ENCODE data around the gene SLC9A5.

SLC9A5 gene

DNA sequence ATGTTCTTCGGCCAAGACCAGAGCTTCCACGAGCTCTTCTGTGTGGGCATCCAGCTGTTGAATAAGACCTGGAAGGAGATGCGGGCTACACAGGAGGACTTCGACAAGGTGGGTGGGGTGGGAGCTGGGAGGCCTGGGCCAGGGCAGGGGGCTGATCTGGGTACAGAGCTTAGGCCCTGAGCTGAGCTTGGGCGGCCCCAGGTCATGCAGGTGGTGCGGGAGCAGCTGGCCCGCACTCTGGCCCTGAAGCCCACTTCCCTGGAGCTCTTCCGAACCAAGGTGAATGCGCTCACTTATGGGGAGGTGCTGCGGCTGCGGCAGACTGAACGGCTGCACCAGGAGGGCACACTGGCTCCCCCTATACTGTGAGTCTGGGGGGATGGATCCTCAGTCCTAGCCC, 46.4 kb upstream of the SLC9A5 start:
- H3K4me3 ChIP-seq (ENCODE audit: low read depth, low read length), result no peak overlapping the region
- TF ChIP-seq, protein P1, sequence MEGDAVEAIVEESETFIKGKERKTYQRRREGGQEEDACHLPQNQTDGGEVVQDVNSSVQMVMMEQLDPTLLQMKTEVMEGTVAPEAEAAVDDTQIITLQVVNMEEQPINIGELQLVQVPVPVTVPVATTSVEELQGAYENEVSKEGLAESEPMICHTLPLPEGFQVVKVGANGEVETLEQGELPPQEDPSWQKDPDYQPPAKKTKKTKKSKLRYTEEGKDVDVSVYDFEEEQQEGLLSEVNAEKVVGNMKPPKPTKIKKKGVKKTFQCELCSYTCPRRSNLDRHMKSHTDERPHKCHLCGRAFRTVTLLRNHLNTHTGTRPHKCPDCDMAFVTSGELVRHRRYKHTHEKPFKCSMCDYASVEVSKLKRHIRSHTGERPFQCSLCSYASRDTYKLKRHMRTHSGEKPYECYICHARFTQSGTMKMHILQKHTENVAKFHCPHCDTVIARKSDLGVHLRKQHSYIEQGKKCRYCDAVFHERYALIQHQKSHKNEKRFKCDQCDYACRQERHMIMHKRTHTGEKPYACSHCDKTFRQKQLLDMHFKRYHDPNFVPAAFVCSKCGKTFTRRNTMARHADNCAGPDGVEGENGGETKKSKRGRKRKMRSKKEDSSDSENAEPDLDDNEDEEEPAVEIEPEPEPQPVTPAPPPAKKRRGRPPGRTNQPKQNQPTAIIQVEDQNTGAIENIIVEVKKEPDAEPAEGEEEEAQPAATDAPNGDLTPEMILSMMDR (IDR thresholded peaks at IDR 0.05; ENCODE audit: low read depth, low read length), result no peak

DNA sequence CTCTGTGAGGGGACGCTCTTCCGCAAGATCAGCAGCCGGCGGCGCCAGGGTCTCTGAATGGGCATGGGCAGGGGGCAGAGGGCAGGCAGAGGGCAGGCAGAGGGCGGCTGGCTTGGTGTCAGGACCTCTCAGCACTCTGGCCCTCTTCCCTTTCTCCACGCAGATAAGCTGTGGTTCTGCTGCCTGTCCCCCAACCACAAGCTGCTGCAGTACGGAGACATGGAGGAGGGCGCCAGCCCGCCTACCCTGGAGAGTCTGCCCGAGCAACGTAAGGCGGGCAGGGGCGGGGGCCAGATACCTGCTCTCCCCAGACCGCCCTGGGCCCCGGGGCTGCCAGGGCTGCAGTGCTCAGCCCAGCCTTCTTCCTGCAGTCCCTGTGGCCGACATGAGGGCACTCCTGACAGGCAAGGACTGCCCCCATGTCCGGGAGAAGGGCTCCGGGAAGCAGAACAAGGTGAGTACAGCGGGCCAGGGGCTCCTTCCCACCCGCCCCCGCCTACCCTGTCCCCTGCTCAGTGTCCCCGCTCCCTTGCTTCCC, 45.8 kb upstream of the SLC9A5 start:
- no peak overlapping the region for H3K4me3 ChIP-seq (ENCODE audit: low read depth, low read length)
- TF ChIP-seq, protein P1 (IDR thresholded peaks at IDR 0.05; ENCODE audit: low read depth, low read length), result no peak

DNA sequence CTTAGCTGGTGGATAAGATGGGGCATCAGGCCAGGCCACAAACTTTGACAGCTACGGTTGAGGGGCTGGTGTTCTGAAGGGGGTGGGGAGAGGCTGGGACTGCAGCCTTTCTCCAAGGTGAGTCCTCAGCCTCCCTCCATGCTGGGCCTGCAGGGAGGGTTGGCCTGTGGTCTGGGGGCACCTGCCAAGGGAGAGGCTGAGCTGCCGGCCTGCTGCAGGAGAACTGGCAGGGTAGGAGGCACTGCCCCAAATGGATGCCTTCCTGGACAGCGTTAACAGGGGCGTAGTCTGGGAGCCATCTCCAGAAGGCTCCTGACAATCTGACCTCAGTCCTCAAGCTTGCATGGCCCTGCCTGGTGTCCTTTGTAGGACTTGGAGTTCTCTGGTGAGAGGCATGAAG, 44.7 kb upstream of the SLC9A5 start:
- no peak overlapping the region for H3K4me3 ChIP-seq (ENCODE audit: low read depth, low read length)
- TF ChIP-seq, protein P1 (IDR thresholded peaks at IDR 0.05; ENCODE audit: low read depth, low read length), result no peak

DNA sequence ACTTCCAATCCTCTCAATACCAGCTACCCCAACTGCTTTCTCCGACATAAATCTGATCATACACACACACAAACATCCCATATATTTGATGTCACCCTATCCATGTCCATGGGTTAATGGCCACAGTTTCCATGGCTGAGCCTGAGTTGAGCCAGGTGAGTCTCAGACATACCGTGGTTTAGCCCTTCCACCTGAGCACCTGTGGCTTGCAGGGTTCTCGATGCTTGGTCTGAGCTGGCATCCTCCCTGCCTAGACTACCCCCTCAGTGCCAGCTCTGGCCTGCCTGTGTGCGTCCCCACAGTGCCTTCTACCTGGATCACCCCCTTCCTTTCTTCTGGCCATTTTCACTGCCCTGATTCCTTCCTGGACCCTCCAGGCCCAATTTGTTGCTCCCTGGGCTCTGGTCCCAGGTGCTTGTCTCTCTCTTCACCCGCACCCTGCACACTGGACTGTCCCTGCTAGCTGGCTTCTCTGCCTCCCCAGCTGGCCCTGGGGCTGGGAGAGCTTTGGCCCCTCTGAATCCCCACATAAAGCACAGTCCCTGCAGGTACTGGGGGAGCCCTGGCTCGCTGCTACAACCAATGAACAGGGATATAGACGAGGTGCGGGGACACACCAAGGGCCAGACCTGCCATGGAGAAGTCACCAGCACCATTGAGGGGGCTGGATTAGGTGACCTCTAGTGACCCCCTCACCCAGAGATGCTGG, 42.5 kb upstream of the SLC9A5 start:
- TF ChIP-seq, protein P1 (IDR thresholded peaks at IDR 0.05; ENCODE audit: low read depth, low read length), result no peak
- no peak overlapping the region for H3K4me3 ChIP-seq (ENCODE audit: low read depth, low read length)

DNA sequence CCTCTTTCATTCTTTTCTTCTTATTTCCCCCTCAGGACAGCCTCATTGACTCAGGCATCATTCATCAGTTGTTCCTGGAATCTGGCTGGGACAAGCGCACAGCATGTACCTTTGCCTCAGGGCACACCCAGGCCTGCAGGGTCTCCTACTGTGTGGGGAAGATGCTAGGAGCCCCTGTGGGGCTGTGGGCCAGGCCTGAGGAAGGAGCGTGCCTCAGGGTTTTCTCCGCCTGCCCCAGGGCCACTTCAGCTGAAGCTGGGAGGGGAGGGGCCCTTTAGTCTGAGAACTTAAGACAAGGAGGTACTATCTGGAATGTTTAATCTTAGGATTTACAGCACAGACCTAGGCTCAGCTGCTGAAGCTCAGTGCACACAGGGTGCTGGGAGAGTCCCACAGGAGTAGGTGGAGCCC, 41.9 kb upstream of the SLC9A5 start:
- no peak overlapping the region for H3K4me3 ChIP-seq (ENCODE audit: low read depth, low read length)
- TF ChIP-seq, protein P1 (IDR thresholded peaks at IDR 0.05; ENCODE audit: low read depth, low read length), result no peak

DNA sequence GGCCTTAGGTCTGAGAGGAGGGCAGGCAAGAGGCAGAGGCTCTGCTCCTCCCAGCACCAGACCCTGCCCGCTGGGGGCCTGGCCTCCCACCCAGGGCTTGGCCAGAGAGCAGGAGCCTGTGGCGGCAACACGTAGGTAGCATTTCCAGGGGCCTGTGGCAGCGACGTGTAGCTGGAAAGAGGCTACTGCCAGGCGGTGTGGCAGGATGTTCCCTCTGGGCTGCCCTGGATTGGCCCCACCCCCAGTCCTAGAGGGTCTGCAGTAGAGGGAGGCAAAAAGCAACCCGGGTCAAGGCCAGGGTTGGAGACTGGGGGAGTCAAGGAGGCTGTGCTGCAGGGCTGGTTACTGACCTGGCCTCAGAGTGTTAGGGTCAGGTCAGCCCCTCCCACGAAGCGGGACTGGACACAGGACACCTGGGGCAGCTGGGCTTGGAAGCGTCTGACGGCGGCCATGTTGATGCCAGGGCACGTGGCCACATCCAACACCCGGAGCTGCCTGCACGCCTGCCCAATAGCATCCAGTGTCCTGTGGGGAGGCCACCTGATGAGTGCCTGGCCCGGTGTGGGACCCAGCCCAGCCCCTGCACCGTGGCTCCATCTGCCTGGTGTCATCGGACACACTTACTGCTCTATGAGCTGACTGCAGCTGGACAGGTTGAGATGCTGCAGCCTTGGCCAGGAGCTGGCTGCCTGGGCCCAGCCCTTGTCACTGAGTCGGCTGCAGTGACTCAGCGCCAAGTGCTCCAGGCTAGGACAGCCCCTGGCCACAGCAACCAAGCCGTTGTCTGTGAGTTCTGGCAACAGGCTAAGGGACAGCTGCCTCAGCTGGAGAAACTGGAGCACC, 41.3 kb upstream of the SLC9A5 start:
- no peak overlapping the region for H3K4me3 ChIP-seq (ENCODE audit: low read depth, low read length)
- TF ChIP-seq, protein P1 (IDR thresholded peaks at IDR 0.05; ENCODE audit: low read depth, low read length), result no peak

Data from WI38 (cell line).